HL-60 (cell line): ENCODE data around the gene ZACN.

Experiments
- CTCF ChIP-seq: IDR thresholded peaks from one replicate; pipeline ENCODE4 v1.5.1; 2011; ENCODE audit warnings: low read length, control low read depth, inconsistent platforms; ENCODE audit not compliant: insufficient read depth
- POLR2AphosphoS5 ChIP-seq: IDR thresholded peaks from 2 replicates; pipeline ENCODE4 v1.6.1; 2012; ENCODE audit warnings: low read depth

DNA sequence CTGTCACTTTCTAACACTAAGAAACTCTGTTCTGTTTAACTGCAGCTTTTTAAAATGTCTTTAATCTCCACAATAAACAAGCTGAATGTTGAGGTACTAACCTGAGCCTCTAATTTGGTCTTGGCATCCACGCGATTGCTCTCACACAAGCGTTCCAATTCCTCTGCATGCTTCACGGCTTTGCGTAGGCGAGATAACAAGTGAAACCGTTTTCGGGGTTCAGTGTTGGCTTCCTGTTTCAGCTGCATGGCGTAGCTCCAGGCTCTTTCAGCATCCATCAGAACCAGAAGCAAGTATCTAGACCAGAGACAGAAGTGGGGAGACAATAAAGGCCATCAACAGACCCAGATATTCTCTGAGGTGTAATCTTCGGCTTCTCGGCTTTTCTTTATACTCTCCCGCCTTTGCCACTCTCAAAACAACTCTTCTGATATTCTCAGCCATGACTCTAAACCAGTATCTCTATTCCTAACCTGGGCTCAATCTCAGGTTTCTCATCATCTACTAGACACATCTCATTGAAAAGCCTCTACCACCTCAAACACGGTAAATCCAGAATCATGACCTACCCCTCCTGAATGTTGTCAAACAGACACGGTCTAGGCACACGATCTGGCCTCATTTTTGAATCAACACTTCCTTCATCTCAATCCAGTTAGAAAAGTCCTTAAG is 15.0 kb upstream of the ZACN start:
- TF ChIP-seq POLR2AphosphoS5 (no peak), CTCF (no peak)
